Medulla oblongata (tissue), 1 donor: Measurements from ENCODE around the gene OBSCN.

ENCODE experiments used
- DNase-seq: peaks from one replicate; pipeline ENCODE4 v3.0.0-alpha.2; 2015; ENCODE audit errors: extremely low spot score

OBSCN gene

DNA sequence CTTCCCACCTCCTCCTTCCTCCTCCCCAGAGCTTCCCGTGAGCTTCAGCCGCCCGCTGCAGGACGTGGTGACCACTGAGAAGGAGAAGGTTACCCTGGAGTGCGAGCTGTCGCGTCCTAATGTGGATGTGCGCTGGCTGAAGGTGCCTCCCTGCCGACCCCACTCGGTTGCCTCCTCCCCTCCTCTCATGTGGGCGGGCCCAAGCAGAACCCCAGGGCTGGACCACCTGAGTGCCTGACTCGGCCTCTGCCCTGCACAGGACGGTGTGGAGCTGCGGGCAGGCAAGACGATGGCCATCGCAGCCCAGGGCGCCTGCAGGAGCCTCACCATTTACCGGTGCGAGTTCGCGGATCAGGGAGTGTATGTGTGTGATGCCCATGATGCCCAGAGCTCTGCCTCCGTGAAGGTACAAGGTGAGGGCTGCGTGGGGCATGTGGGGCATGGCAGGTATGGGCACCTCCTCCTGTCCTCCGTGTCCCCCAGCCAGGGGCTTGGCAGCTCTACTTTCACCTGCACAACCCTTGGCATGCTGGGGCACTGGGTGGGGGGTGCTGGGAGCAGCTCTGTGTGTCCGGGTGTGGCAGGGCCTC lies 69.2 kb downstream of the OBSCN start:
- DNase-seq = no peak

DNA sequence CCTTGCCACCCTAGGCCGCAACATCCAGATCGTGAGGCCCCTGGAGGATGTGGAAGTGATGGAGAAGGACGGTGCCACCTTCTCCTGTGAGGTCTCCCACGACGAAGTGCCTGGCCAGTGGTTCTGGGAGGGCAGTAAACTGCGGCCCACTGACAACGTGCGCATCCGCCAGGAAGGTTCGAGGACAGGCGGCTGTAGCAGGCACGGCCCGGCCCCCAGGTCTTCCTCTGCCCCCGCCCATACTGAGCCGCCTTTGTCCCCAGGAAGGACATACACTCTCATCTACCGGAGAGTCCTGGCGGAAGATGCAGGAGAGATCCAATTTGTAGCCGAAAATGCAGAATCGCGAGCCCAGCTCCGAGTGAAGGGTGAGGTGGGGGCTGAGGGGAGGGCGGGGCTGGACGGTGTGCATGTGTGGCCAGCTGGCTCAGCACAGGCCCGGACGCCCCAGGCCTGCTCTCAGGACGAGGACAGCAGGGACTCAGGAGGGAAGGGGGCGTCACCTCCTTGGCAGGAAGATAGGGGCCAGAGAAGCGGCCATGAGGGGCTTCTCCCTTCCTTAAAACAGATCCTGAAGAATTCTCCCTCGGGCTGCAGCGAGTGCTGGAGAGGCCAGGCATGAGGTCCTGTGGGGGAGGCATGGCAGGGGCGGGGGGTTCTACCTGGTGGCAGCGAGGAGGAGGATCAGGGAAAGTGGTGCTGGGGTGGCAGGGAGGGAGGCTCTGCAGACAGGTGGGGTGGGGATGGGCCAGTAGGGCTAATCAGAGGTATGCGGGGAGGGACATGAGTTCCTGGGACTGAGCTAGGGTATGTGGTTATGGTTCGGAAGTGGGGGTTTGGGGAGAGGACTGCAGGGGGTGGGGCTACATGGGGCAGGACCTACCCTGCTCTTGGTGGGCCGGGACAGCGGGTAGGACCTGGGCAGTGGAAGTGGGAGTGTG lies 69.9 kb downstream of the OBSCN start:
- no peak for DNase-seq

DNA sequence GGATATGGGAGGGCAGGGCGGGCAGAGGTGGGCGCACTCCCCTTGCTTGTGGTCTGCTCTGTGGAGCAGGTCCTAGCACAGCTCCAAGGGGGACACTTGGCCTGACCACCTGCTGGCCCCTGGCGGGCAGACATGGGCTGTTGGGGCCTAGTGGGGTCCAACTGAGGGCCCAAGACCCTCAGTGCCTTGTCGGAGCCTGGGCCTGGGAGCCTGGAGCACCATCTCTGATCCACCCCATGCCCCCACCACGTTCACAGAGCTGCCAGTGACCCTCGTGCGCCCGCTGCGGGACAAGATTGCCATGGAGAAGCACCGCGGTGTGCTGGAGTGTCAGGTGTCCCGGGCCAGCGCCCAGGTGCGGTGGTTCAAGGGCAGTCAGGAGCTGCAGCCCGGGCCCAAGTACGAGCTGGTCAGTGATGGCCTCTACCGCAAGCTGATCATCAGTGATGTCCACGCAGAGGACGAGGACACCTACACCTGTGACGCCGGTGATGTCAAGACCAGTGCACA lies 70.6 kb downstream of the OBSCN start:
- no peak for DNase-seq

DNA sequence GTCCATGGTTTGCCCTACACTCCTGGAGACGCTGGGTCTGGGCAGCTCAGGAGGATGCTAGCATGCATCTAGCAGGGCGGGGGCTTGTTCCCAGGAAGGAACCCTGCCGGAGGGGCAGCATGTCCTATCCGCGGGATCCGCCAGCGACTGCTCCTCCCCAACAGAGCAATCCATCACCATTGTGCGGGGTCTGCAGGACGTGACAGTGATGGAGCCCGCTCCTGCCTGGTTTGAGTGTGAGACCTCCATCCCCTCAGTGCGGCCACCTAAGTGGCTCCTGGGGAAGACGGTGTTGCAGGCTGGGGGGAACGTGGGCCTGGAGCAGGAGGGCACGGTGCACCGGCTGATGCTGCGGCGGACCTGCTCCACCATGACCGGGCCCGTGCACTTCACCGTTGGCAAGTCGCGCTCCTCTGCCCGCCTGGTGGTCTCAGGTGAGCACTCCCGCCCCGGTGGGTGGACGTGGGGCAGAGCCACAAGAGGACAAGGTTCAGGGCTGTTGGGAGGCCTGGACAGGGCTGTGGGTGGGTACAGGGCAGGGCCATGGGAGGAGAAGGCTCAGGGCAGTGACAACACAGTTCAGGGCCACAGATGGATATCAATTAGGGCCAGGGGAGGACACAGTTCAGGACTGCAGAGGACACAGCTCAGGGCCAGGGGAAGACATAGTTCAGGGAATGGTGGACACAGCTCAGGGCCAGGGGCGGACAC lies 71.3 kb downstream of the OBSCN start:
- no peak for DNase-seq

DNA sequence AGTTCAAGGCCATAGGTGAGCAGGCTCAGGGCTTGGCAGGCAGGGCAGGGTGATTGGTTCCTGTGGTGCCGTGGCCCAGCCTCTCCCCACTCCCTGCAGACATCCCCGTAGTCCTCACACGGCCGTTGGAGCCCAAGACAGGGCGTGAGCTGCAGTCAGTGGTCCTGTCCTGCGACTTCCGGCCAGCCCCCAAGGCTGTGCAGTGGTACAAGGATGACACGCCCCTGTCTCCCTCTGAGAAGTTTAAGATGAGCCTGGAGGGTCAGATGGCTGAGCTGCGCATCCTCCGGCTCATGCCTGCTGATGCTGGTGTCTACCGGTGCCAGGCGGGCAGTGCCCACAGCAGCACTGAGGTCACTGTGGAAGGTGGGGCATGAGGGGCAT lies 71.9 kb downstream of the OBSCN start:
- DNase-seq = no peak

DNA sequence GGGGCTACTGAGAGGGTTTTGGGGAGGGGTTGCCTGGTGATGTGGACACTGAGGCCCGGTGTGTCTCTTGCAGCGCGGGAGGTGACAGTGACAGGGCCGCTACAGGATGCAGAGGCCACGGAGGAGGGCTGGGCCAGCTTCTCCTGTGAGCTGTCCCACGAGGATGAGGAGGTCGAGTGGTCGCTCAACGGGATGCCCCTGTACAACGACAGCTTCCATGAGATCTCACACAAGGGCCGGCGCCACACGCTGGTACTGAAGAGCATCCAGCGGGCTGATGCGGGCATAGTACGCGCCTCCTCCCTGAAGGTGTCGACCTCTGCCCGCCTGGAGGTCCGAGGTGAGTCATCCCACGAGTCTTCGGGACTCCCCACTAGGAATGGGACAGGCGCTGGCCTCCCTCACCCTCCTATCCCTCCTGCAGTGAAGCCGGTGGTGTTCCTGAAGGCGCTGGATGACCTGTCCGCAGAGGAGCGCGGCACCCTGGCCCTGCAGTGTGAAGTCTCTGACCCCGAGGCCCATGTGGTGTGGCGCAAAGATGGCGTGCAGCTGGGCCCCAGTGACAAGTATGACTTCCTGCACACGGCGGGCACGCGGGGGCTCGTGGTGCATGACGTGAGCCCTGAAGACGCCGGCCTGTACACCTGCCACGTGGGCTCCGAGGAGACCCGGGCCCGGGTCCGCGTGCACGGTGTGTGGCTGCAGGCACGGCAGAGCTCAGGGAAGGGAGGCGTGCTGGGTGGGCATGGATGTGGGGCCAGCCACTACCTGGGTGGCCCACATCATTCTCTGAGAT lies 72.5 kb downstream of the OBSCN start:
- DNase-seq = no peak

DNA sequence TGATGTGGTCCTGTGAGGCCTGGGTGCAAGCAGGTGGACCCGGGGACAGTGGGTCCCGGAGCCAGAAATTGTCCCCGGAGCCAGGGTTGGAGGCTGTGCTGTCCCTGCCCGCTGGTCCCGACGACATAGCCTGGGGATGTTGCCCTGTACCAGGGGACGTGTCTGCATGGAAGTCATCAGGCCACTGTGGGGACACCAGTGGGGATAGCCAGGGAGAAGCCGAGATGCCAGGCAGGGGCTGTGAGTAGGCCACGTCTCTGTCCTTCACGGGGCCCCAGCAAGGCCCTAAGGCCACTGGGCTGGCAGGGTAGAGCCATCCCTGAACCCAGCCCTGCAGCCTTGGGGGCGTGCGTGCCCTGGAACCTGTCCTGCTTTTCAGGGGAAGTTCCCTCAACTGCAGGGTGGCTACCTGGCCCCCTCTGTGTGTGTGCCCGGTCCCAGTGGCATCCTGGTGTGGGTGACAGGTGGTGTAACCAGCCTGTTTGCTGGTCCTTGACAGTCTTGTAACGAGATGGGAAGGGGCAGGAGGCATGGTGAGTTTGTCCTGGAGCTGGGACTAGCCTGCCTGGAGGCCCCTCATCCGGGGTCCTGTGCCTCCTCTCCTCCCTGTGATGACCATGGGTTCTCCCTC lies 73.2 kb downstream of the OBSCN start:
- DNase-seq = no peak

DNA sequence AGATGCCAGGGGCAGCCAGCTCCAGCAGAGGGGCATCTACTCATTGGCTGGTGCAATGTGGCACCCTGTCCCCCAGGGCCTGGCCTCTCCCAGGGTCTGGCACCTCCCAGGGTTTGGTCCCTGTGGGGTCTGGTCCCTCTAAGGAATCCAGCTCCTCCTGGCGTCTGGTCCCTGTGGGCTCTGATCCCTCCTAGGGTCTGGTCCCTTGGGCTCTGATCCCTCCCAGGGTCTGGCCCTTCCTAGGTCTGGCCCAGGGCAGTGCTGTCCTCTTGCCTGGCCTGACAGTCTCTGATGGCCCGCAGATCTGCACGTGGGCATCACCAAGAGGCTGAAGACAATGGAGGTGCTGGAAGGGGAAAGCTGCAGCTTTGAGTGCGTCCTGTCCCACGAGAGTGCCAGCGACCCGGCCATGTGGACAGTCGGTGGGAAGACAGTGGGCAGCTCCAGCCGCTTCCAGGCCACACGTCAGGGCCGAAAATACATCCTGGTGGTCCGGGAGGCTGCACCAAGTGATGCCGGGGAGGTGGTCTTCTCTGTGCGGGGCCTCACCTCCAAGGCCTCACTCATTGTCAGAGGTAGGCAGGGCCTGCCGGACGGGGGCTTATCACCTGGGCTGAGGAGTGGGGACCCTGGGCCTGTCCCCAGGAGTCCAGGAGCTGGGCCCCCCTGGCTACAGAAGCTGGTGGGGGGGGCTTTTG lies 73.9 kb downstream of the OBSCN start:
- no peak for DNase-seq

DNA sequence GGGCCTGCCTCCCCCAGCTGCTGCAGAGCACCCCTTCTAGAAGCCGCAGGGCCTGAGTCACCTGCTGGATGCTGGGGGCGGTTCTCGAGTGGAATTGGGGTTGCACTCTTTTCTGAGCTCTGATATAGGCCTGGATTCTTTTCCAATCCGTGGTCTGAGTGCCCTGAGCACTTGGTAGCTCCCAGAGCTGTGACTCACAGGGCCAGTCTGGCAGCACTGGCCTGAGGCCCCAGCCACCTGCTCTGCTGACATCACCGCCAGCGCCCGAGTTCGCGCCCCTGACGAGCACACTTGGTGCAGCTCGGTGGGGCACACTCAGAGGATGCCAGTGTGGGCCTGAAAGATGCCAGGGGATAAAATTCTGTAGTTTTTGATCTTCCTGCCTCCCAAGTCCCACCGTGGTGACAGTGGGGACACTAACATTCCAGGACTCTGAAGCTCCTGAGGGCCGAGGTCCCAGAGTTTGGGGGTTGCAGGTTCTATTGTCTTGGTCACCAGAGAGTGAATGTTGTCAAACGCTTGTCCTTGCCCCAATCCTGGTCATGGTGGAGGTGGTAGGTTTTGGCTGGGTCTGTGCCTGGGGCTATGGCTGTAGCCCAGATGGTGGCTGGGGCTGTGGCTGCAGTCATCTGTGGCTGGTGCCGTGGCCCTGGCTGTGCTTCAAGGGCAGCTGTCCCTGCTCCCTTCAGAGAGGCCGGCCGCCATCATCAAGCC lies 74.6 kb downstream of the OBSCN start:
- no peak for DNase-seq

DNA sequence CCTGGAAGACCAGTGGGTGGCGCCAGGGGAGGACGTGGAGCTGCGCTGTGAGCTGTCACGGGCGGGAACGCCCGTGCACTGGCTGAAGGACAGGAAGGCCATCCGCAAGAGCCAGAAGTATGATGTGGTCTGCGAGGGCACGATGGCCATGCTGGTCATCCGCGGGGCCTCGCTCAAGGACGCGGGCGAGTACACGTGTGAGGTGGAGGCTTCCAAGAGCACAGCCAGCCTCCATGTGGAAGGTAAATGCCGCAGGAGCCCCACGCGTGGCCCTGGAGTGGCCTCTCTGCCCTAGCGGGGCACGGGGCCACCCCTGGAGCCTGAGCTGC lies 75.2 kb downstream of the OBSCN start:
- no peak for DNase-seq

DNA sequence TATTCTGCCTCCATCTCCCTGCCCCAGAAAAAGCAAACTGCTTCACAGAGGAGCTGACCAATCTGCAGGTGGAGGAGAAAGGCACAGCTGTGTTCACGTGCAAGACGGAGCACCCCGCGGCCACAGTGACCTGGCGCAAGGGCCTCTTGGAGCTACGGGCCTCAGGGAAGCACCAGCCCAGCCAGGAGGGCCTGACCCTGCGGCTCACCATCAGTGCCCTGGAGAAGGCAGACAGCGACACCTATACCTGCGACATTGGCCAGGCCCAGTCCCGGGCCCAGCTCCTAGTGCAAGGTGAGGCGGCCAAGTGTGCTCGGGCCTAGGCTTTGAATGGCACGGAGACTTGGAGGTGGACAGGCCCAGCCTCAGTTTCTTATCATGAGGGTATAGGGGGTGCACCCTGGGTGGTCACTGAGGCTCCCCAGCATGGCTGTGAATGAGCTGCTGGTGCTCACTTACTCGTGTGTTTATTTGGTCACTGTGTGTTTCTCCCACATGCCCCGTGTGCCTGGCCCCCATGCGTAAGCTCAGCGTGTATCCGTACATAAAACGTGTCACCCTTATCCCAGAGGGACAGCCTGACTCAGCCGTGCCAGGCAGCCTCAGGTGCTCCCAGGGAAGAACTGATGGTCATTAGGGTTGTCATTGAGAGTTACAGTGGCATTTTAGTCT lies 75.8 kb downstream of the OBSCN start:
- DNase-seq = no peak

DNA sequence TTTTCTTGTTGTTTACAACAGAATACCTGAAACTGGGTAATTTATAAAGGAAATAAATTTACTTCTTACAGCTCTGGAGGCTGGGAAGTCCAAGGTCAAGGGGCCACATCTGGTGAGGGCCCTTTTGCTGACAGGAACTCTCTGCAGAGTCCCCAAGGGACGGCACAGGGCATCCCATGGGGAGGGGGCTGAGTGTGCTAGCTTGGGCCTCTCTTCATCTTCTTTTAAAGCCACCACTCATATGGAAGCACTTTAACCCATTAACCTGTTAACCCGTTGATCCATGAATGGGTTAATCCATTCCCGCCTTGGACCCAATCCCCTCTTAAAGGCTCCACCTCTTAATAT lies 76.3 kb downstream of the OBSCN start:
- DNase-seq = no peak

DNA sequence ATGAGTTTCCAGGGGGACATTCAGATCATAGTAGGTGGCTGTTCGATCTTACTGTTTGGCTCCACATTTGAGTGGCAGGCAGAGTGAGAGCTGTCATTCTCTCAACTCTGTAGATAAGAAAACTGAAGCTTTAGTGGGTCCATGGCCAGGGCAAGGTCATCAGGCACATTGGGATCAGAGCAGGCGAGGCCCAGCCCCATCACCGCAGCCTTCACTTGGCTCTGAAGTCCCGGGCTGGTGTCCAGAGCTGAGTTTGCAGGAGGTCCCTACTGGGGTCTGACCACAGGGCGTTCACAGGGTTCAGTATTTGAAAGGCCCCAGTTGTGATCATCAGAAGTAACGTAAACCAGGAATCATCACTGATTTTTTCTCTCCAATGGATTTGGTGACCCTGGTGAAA lies 76.7 kb downstream of the OBSCN start:
- no peak for DNase-seq

DNA sequence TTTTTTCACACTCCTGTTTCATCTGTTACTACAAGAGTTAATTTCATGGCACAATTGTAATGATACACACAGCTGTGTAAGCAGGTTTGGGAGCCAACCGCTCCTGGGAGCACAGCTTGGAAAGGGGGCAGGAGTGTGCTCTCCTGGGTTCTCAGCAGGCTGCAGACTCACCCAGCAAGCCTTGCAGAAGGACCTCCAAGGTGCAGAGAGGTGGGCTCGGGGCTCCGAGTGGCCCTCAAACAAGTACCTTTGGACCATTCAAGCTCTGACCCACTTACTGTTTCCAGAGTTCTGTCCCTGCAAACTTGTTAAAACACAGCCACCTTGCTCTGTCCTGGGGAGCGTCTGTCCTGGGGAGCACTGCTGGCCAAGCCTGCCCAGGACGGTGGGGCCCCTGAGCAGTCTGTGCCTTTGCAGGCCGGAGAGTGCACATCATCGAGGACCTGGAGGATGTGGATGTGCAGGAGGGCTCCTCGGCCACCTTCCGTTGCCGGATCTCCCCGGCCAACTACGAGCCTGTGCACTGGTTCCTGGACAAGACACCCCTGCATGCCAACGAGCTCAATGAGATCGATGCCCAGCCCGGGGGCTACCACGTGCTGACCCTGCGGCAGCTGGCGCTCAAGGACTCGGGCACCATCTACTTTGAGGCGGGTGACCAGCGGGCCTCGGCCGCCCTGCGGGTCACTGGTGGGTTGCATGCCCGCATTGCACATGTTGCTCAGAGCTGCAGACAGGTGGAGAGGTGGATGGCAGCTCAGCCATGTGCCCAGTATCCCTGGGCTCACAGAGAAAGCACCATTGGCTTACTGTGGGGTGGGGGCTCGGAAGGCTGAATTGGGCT lies 78.0 kb downstream of the OBSCN start:
- no peak for DNase-seq

DNA sequence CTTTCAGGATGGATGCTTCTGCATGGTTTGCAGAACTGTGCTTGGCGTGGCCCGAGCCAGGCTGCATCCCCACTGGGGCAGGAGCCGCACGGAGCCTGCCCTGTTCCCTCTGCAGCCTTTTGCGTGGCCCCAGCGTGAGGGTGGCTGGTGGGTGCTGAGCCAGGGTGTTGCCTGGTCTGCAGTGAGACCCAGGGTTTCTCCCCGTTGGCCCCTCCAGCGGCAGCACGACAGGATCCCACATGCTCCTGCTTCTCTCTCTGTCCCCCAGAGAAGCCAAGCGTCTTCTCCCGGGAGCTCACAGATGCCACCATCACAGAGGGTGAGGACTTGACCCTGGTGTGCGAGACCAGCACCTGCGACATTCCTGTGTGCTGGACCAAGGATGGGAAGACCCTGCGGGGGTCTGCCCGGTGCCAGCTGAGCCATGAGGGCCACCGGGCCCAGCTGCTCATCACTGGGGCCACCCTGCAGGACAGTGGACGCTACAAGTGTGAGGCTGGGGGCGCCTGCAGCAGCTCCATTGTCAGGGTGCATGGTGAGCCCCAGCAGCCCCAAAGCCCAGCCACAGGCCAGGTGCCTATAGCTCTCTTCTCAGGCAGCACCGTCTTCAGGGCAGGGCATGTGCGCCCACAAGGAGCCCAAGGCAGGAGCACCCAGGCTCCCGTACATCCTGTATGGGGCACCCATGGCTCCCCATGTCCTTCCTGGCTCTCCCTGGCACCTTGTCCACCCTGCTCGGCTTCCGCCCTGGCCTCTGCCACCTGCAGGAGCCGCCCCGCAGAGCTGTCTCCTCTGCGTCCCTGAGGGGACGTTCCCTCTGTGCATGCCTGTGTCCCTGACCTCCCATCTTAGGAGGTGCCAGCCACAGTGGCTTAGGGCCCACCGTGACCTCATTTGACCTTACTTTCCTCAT lies 78.9 kb downstream of the OBSCN start:
- DNase-seq = no peak

DNA sequence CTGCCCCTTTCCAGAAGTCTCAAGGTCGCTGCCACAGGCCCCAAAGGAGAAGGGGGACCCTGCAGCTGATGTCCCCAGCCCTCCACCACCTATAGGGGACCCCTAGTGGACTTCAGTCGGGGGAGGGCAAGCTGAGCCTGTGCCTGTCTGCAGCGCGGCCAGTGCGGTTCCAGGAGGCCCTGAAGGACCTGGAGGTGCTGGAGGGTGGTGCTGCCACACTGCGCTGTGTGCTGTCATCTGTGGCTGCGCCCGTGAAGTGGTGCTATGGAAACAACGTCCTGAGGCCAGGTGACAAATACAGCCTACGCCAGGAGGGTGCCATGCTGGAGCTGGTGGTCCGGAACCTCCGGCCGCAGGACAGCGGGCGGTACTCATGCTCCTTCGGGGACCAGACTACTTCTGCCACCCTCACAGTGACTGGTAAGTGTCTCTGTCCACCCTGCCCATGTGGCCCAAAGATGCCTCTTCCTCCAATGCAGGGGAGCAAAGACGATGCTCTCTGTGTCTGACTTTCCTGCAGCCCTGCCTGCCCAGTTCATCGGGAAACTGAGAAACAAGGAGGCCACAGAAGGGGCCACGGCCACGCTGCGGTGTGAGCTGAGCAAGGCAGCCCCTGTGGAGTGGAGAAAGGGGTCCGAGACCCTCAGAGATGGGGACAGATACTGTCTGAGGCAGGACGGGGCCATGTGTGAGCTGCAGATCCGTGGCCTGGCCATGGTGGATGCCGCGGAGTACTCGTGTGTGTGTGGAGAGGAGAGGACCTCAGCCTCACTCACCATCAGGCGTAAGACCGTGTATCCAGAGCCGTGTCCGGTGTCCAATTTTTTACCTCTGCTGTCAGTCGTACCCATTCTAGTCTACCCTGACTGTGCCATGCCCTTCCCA lies 79.9 kb downstream of the OBSCN start:
- DNase-seq = no peak
